ENCODE measurements around the gene IDNK.
A peak's percentile ranks its signal among the peaks of the same experiment; 100 is the strongest.

- TF ChIP-seq, protein P1, sequence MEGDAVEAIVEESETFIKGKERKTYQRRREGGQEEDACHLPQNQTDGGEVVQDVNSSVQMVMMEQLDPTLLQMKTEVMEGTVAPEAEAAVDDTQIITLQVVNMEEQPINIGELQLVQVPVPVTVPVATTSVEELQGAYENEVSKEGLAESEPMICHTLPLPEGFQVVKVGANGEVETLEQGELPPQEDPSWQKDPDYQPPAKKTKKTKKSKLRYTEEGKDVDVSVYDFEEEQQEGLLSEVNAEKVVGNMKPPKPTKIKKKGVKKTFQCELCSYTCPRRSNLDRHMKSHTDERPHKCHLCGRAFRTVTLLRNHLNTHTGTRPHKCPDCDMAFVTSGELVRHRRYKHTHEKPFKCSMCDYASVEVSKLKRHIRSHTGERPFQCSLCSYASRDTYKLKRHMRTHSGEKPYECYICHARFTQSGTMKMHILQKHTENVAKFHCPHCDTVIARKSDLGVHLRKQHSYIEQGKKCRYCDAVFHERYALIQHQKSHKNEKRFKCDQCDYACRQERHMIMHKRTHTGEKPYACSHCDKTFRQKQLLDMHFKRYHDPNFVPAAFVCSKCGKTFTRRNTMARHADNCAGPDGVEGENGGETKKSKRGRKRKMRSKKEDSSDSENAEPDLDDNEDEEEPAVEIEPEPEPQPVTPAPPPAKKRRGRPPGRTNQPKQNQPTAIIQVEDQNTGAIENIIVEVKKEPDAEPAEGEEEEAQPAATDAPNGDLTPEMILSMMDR (conservative IDR thresholded peaks at IDR 0.05): peak; percentile 88
- no peak for TF ChIP-seq ZFX (IDR thresholded peaks at IDR 0.05)
These were observed 26.1 kb downstream of the IDNK start for GRCh38 chr9:83649080-83649479.
